Large intestine (tissue), 3 donors: ENCODE results near the gene LRP2. TPM values are rescaled to one million over a fixed set of nuclear protein-coding genes. Genes with fewer than 3 reads are reported as not detected.

Source experiments
- DNase-seq, 2 donors: peaks; one replicate each; pipeline versions ENCODE4 v3.0.0 to v3.0.0-alpha.2; 2013
- H3K27ac ChIP-seq: one replicate; pipeline ENCODE4 v1.5.1; 2013; ENCODE audit warnings: low read length
- H3K27me3 ChIP-seq: 2 replicates; pipeline ENCODE4 v1.6.1; 2013; ENCODE audit warnings: low read length; ENCODE audit not compliant: control insufficient read depth, insufficient read depth
- H3K36me3 ChIP-seq: 2 replicates; pipeline ENCODE4 v1.6.1; 2013; ENCODE audit warnings: low read length; ENCODE audit not compliant: control insufficient read depth, insufficient read depth
- H3K4me1 ChIP-seq: one replicate; pipeline ENCODE4 v1.6.1; 2013; ENCODE audit warnings: low read length; ENCODE audit not compliant: control insufficient read depth, insufficient read depth
- H3K4me3 ChIP-seq: one replicate; pipeline ENCODE4 v1.5.1; 2013; ENCODE audit warnings: low read length
- H3K9me3 ChIP-seq: one replicate; pipeline ENCODE4 v1.6.1; 2013; ENCODE audit warnings: mild to moderate bottlenecking, low read depth, low read length, moderate library complexity; ENCODE audit not compliant: control insufficient read depth
- WGBS: methylation state at CpG from one replicate; pipeline ENCODE4 v1.1.5; 2013; ENCODE audit warnings: low lambda C conversion rate; ENCODE audit not compliant: insufficient coverage; 5-methylcytosine and 5-hydroxymethylcytosine counted together
- polyA plus RNA-seq: library from polyadenylated mRNA; unstranded; fragments of 120-200 nt; gene quantifications from one replicate; pipeline ENCODE4 v1.2.1, GENCODE V29; 2013

Gene LRP2
- polyA plus RNA-seq, 1 donor, result 4.4 TPM

DNA sequence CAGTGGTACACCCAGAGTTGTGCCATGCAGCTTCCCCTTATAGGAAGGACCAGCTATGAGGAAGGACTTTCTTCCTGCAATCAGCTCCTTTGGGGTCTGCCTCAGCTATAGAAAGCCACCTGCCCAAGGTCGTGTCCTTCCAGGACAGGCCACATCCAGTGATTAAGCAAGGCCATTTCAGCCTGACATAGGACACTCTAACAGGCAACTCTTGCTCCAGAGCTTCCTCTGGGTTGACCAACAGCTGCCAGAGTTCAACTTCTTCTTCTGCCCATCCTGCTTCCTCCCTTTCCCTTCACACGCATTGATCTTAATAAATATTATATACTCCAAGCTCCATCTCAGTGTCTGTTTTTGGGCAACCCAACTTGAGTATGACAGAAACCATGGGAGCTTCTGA is 12.8 kb downstream of the LRP2 start:
- no CpG with 5 or more reads among the region's 2 CpGs for WGBS
- no peaks in the 10 kb centered on the region for H3K36me3 ChIP-seq
- H3K27me3 ChIP-seq, result no peaks in the 10 kb centered on the region
- no peaks in the 10 kb centered on the region for H3K4me1 ChIP-seq
- no peaks in the 10 kb centered on the region for H3K9me3 ChIP-seq
- DNase-seq, result no peak
- no peak overlapping the region for H3K27ac ChIP-seq
- no peak overlapping the region for H3K4me3 ChIP-seq

- no peaks in the 10 kb centered on the region for H3K27me3 ChIP-seq
- H3K9me3 ChIP-seq, result no peaks in the 10 kb centered on the region
- WGBS, result no CpG with 5 or more reads among the region's 6 CpGs
- H3K36me3 ChIP-seq, result no peaks in the 10 kb centered on the region
- H3K4me3 ChIP-seq, result no peak overlapping the region
- no peak for DNase-seq
- H3K27ac ChIP-seq, result no peak overlapping the region
- no peaks in the 10 kb centered on the region for H3K4me1 ChIP-seq
These were observed 13.9 kb downstream of the LRP2 start for GRCh38 chr2:169348321-169349024.

DNA sequence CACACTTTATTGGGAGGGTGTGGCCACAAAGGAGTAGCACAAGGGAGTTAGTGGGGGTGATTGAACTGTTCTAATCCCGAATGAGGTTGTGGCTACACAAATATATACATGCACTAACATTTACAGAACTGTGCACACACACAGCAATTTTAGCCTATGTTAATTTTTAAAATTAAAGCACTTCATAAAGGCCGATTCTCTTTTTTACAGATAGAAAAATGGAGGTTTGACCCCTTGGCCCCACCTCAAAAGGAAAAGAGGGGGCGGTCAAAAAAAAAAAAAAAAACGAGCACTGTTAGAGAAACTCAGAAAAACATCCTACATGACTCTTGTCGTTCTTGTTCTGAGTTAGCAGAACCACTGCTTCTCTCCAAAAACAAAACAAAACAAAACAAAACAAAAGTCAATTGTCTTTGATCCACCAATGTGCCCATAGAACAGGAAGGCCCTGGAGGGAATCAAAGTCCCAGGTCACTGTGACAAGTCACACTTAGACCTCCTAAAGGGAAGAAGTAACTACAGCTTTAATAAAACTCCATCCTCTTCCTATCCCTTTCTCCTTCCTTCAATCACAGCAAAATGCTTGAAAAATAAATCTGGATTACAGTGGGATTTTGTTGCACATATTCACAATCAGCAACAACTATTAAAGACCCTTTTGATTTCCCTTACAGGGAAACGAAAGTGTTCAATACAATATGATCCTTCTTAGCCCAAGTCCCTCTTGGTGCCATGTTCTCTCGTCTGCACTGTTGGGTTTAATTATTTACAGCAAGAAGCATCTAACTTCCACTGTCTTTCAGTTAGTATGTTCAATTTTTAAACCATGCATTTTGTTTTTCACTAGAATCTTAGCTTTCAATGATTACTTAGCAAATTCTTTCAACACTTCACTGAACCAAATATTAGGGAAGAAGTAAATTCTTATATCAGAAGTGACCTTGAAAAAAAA is 16.6 kb downstream of the LRP2 start:
- no peak for DNase-seq
- no peak overlapping the region for H3K4me3 ChIP-seq
- no peaks in the 10 kb centered on the region for H3K9me3 ChIP-seq
- no peak overlapping the region for H3K27ac ChIP-seq
- no peaks in the 10 kb centered on the region for H3K27me3 ChIP-seq
- 83% methylated on average over 1 of the region's 7 CpGs for WGBS
- no peaks in the 10 kb centered on the region for H3K4me1 ChIP-seq
- H3K36me3 ChIP-seq, result no peaks in the 10 kb centered on the region

DNA sequence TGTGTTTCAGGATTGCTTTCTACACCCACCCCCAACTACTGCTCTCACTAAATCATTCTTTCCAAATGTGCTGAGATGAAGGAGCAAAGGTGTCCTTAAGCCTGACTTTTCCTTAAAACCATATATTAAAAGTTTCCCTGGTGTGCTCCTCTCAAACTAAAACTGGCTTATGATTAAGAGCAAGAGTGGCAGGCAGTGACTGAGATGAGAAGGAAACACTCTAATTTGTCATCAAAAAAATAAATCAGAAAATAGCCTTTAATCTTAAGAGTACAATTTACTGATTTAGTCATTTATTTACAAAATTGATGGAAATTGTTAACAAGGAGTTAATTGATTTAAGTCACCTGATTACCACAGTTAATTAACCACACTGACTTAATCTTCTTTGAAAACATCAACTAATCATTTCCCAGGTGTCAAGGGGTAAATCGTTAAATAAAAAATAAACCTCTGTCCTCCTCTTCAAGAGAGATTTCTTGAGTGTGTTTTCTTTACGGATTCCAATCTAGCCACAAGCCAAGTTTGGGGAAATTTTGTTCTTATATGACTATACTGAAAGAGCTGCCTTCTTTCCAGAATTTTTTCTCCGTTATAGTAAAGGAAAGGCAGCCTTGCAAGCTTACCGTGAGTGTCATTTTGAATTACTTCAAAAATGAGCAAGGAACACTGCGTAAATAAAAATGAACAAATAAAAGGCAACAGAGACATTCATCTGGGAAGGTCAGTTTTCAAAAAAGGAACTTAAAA is 17.4 kb downstream of the LRP2 start:
- Histone ChIP-seq H3K27ac (no peak overlapping the region), H3K9me3 (no peaks in the 10 kb centered on the region), H3K27me3 (no peaks in the 10 kb centered on the region), H3K4me3 (no peak overlapping the region), H3K4me1 (no peaks in the 10 kb centered on the region), H3K36me3 (no peaks in the 10 kb centered on the region)
- 90% methylated on average over 3 of the region's 5 CpGs for WGBS
- no peak for DNase-seq

DNA sequence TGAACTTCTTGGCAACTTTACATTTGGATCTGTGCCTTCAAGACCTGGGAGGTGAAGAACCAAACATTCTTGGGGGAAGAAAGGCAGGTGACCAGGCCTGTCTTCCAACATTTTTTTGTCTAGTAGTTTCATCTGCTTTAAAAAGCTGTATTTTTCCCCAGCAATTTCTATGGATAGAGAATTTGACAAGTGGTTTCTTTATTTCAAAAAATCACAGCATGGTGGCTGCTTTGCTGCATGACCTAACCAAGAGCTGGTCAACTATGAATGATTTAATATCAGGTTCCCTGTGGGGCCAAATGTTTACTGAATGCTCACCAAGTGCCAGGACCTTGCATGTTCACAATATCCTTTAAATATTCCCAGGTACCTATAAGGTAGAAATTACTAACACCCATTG is 19.1 kb downstream of the LRP2 start:
- Histone ChIP-seq H3K4me1 (no peaks in the 10 kb centered on the region), H3K36me3 (no peaks in the 10 kb centered on the region), H3K4me3 (no peak overlapping the region), H3K9me3 (no peaks in the 10 kb centered on the region), H3K27ac (no peak overlapping the region), H3K27me3 (no peaks in the 10 kb centered on the region)
- DNase-seq, result no peak

GRCh38 chr2:169339657-169340056 is 22.7 kb downstream of the LRP2 start:
- WGBS, result 71% methylated on average over 1 of the region's 2 CpGs
- no peak for DNase-seq

GRCh38 chr2:169336695-169337094 is 25.6 kb downstream of the LRP2 start:
- Histone ChIP-seq H3K36me3 (no peaks in the 10 kb centered on the region), H3K4me1 (no peaks in the 10 kb centered on the region), H3K4me3 (no peak overlapping the region), H3K27ac (no peak overlapping the region), H3K27me3 (no peaks in the 10 kb centered on the region), H3K9me3 (no peaks in the 10 kb centered on the region)
- WGBS, result 82% methylated on average over 2 of the region's 5 CpGs
- DNase-seq, result no peak

More at GRCh38 chr2:169339657-169340056, 22.7 kb downstream of the LRP2 start:
- no peaks in the 10 kb centered on the region for H3K27me3 ChIP-seq
- H3K36me3 ChIP-seq, result no peaks in the 10 kb centered on the region
- H3K4me3 ChIP-seq, result no peak overlapping the region
- H3K27ac ChIP-seq, result no peak overlapping the region
- H3K4me1 ChIP-seq, result no peaks in the 10 kb centered on the region
- no peaks in the 10 kb centered on the region for H3K9me3 ChIP-seq

GRCh38 chr2:169330555-169331198 is 31.7 kb downstream of the LRP2 start:
- 40% methylated on average over 1 of the region's 6 CpGs for WGBS
- Histone ChIP-seq H3K36me3 (no peaks in the 10 kb centered on the region), H3K27me3 (no peaks in the 10 kb centered on the region), H3K4me3 (no peak overlapping the region), H3K4me1 (no peaks in the 10 kb centered on the region), H3K27ac (no peak overlapping the region), H3K9me3 (no peaks in the 10 kb centered on the region)
- DNase-seq, result no peak

- Histone ChIP-seq H3K4me1 (no peaks in the 10 kb centered on the region), H3K9me3 (no peaks in the 10 kb centered on the region), H3K27me3 (no peaks in the 10 kb centered on the region), H3K4me3 (no peak overlapping the region), H3K27ac (no peak overlapping the region), H3K36me3 (no peaks in the 10 kb centered on the region)
- DNase-seq, result no peak
- WGBS, result no CpG with 5 or more reads among the region's 8 CpGs
These were observed 32.4 kb downstream of the LRP2 start for GRCh38 chr2:169329688-169330554.
